DND-41 (cell line): ENCODE data around the gene CAND2.

Experiments used
- CTCF ChIP-seq: IDR thresholded peaks from 2 replicates; pipeline ENCODE4 v1.5.1; 2012; ENCODE audit warnings: borderline replicate concordance, low read length, moderate library complexity, mild to moderate bottlenecking; ENCODE audit not compliant: poor library complexity, severe bottlenecking; ENCODE audit errors: extremely low read depth
- EZH2 ChIP-seq: IDR thresholded peaks from 3 replicates; pipeline ENCODE4 v1.6.1; 2012; ENCODE audit warnings: borderline replicate concordance, low read depth, mild to moderate bottlenecking, moderate library complexity, low read length, inconsistent platforms; ENCODE audit not compliant: severe bottlenecking

DNA sequence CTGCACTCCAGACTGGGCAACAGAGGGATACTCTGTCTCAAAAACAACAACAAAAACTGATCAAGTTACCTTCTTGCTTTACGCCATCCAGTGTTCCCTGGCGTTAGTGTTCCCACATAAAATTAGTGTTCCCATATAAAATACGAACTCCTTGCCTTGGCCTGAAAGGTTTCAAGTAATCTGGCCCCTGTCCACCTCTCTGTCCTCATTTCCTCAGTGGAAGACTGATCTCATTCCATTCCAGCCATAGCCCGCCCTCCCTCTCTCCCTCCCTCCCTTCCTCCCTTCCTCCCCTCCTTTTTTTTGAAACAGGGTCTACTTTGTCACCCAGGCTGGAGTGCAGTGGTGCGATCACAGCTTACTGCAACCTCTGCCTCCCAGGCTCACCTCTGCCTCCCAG lies 2.8 kb upstream of the CAND2 start:
- TF ChIP-seq EZH2 (no peak), CTCF (no peak)
